H1 (cell line): Measurements from ENCODE around the gene PEX13. TPM values are rescaled to one million over a fixed set of nuclear protein-coding genes. Genes with fewer than 3 reads are reported as not detected.

Experiments used
- CTCF ChIA-PET: fragments of 300-600 bp; sonication (Branson Sonifier 250); formaldehyde crosslinking; loops from one replicate; lab custom pipeline; 2021; ENCODE audit not compliant: partially characterized antibody; lab: Charles Lee
- POLR2A ChIA-PET: fragments of 300-600 bp; sonication (Branson Sonifier 250); formaldehyde crosslinking; loops from one replicate; lab custom pipeline; 2021; ENCODE audit warnings: inconsistent platforms; ENCODE audit not compliant: partially characterized antibody; lab: Charles Lee
- DNase-seq, 2 experiments: peaks; one replicate each; pipeline versions ENCODE4 v3.0.0 to v3.0.0-alpha.2; 2010 to 2022; ENCODE audit warnings: low spot score in 2 of 2, low read depth in 1 of 2, mixed read lengths in 1 of 2
- FAIRE-seq: peaks from 2 replicates; lab custom pipeline; 2011; peaks lifted over from hg19 to GRCh38; lab: Jason Lieb, UNC
- H2AFZ ChIP-seq: 2 replicates; pipeline ENCODE4 v1.8.1; 2012; ENCODE audit warnings: low read length, inconsistent platforms
- H2AK5ac ChIP-seq: 2 replicates; pipeline ENCODE4 v1.6.1; 2013; ENCODE audit warnings: low read depth, low read length
- H2BK120ac ChIP-seq: replicated peaks from 2 replicates; pipeline ENCODE3; 2013; ENCODE audit warnings: low read depth, low read length, inconsistent platforms
- H2BK12ac ChIP-seq: 2 replicates; pipeline ENCODE4 v1.6.1; 2013; ENCODE audit warnings: low read depth, low read length
- H2BK15ac ChIP-seq: 2 replicates; pipeline ENCODE4 v1.6.1; 2013; ENCODE audit warnings: low read length
- H2BK20ac ChIP-seq: 2 replicates; pipeline ENCODE4 v1.6.1; 2013; ENCODE audit warnings: low read length
- H2BK5ac ChIP-seq: 2 replicates; pipeline ENCODE4 v1.6.1; 2013; ENCODE audit warnings: low read depth, low read length
- H3K14ac ChIP-seq: 2 replicates; pipeline ENCODE4 v1.6.1; 2013; ENCODE audit warnings: inconsistent platforms; ENCODE audit not compliant: insufficient read length
- H3K18ac ChIP-seq: 2 replicates; pipeline ENCODE4 v1.6.1; 2013; ENCODE audit warnings: low read length; ENCODE audit errors: extremely low read depth
- H3K23ac ChIP-seq: 2 replicates; pipeline ENCODE4 v1.6.1; 2013; ENCODE audit warnings: inconsistent platforms; ENCODE audit not compliant: insufficient read length
- H3K23me2 ChIP-seq: 2 replicates; pipeline ENCODE4 v1.6.1; 2013; ENCODE audit warnings: low read depth, low read length
- H3K27ac ChIP-seq: 2 replicates; pipeline ENCODE4 v1.6.1; 2011; ENCODE audit warnings: low read depth, low read length, inconsistent platforms
- H3K27me3 ChIP-seq, 4 experiments: replicated peaks in 1 of 4; 1 replicate in 1 of 4; 2 replicates in 3 of 4; pipeline versions ENCODE4 v1.6.1 to v1.8.1; 2011 to 2013; ENCODE audit warnings: low read length in 3 of 4, mild to moderate bottlenecking in 3 of 4, inconsistent platforms in 2 of 4, mixed read lengths in 2 of 4, moderate library complexity in 1 of 4; ENCODE audit not compliant: control insufficient read depth in 3 of 4, insufficient read depth in 3 of 4; ENCODE audit errors: extremely low read depth in 1 of 4
- H3K36me3 ChIP-seq, 4 experiments: 2 replicates each; pipeline versions ENCODE4 v1.6.1 to v1.8.1; 2011 to 2013; ENCODE audit warnings: mild to moderate bottlenecking in 4 of 4, low read length in 3 of 4, moderate library complexity in 2 of 4, control low read depth in 1 of 4, inconsistent platforms in 1 of 4; ENCODE audit not compliant: insufficient read depth in 4 of 4, control insufficient read depth in 2 of 4
- H3K4ac ChIP-seq: replicated peaks from 2 replicates; pipeline ENCODE3; 2013; ENCODE audit warnings: low read length, low read depth, mixed read lengths, inconsistent platforms; ENCODE audit not compliant: insufficient read length
- H3K4me1 ChIP-seq, 4 experiments: replicated peaks in 1 of 4; 1 replicate in 1 of 4; 2 replicates in 3 of 4; pipeline versions ENCODE4 v1.6.1 to v1.8.1; 2011 to 2013; ENCODE audit warnings: low read length in 3 of 4, inconsistent platforms in 2 of 4, mixed read lengths in 1 of 4; ENCODE audit not compliant: insufficient read depth in 4 of 4, control insufficient read depth in 3 of 4
- H3K4me2 ChIP-seq, 2 experiments: 2 replicates each; pipeline versions ENCODE4 v1.6.1 to v1.8.1; 2011 to 2013; ENCODE audit warnings: low read depth in 2 of 2, low read length in 2 of 2, control low read depth in 1 of 2, inconsistent platforms in 1 of 2, mild to moderate bottlenecking in 1 of 2; ENCODE audit not compliant: insufficient read depth in 1 of 2
- H3K4me3 ChIP-seq, 4 experiments: fragments of 200-600, 300-600 bp in 1 of 4; sonication (generic), shearing (Covaris generic), sonication (Bioruptor Twin) in 1 of 4; 2 replicates each; pipeline versions ENCODE4 v1.5.1 to v1.8.1; 2011 to 2016; ENCODE audit warnings: low read length in 4 of 4, low read depth in 3 of 4, control low read depth in 2 of 4, inconsistent platforms in 2 of 4, mild to moderate bottlenecking in 2 of 4, mixed read lengths in 1 of 4, moderate library complexity in 1 of 4; ENCODE audit not compliant: insufficient read depth in 2 of 4; ENCODE audit errors: extremely low read depth in 1 of 4
- H3K56ac ChIP-seq: replicated peaks from 2 replicates; pipeline ENCODE3; 2013; ENCODE audit warnings: low read depth, mild to moderate bottlenecking, mixed read lengths, low read length, inconsistent platforms; ENCODE audit not compliant: insufficient read length
- H3K79me1 ChIP-seq: 2 replicates; pipeline ENCODE4 v1.6.1; 2013; ENCODE audit warnings: low read depth, low read length, control low read depth
- H3K79me2 ChIP-seq, 2 experiments: 2 replicates each; pipeline versions ENCODE4 v1.6.1 to v1.8.1; 2012 to 2013; ENCODE audit warnings: low read length in 2 of 2, mild to moderate bottlenecking in 2 of 2, inconsistent platforms in 1 of 2; ENCODE audit not compliant: insufficient read depth in 2 of 2, control insufficient read depth in 1 of 2
- H3K9ac ChIP-seq, 4 experiments: replicated peaks in 1 of 4; 1 replicate in 1 of 4; 2 replicates in 3 of 4; pipeline versions ENCODE4 v1.6.1 to v1.8.1; 2011 to 2013; ENCODE audit warnings: low read depth in 3 of 4, low read length in 3 of 4, control low read depth in 2 of 4, mild to moderate bottlenecking in 2 of 4, moderate library complexity in 2 of 4, inconsistent platforms in 1 of 4; ENCODE audit errors: extremely low read depth in 1 of 4
- H3K9me3 ChIP-seq, 2 experiments: 2 replicates each; pipeline versions ENCODE4 v1.6.1 to v1.8.1; 2012 to 2013; ENCODE audit warnings: mild to moderate bottlenecking in 2 of 2, moderate library complexity in 2 of 2, control low read depth in 1 of 2, inconsistent platforms in 1 of 2, low read depth in 1 of 2, low read length in 1 of 2, mixed read lengths in 1 of 2; ENCODE audit not compliant: insufficient read depth in 2 of 2
- H4K20me1 ChIP-seq, 2 experiments: replicated peaks in 1 of 2; 2 replicates each; pipeline versions ENCODE3 to v1.8.1; 2011 to 2013; ENCODE audit warnings: inconsistent platforms in 2 of 2, low read length in 2 of 2, mild to moderate bottlenecking in 1 of 2; ENCODE audit not compliant: insufficient read depth in 2 of 2, control insufficient read depth in 1 of 2
- H4K5ac ChIP-seq: 2 replicates; pipeline ENCODE4 v1.6.1; 2013; ENCODE audit warnings: low read length, low read depth, mixed read lengths, inconsistent platforms; ENCODE audit not compliant: insufficient read length
- H4K8ac ChIP-seq: 2 replicates; pipeline ENCODE4 v1.8.0; 2013; ENCODE audit warnings: mild to moderate bottlenecking, moderate library complexity, low read length, inconsistent platforms; ENCODE audit not compliant: insufficient read depth; ENCODE audit errors: extremely low read depth
- H4K91ac ChIP-seq: replicated peaks from 2 replicates; pipeline ENCODE3; 2013; ENCODE audit warnings: low read length, mixed read lengths, inconsistent platforms; ENCODE audit not compliant: insufficient read length
- CBX5 ChIP-seq: fragments of 300-800, 300-1000 bp; sonication (generic); IDR thresholded peaks from 2 replicates; pipeline ENCODE4 v1.7.1; 2016; ENCODE audit warnings: antibody characterized with exemption, low read length, low read depth
- CBX8 ChIP-seq: fragments of 300-800, 300-1000 bp; sonication (generic); IDR thresholded peaks from 2 replicates; pipeline ENCODE4 v1.7.1; 2016; ENCODE audit warnings: low read depth, low read length, borderline replicate concordance
- CHD2 ChIP-seq: IDR thresholded peaks from 2 replicates; pipeline ENCODE4 v1.6.1; 2012; ENCODE audit warnings: low read length, improper control_type of control experiment
- GTF2F1 ChIP-seq: IDR thresholded peaks from 2 replicates; pipeline ENCODE4 v1.6.1; 2012; ENCODE audit warnings: low read depth, low read length, improper control_type of control experiment, borderline replicate concordance
- JUND ChIP-seq: IDR thresholded peaks from 2 replicates; pipeline ENCODE4 v1.6.1; 2011; ENCODE audit warnings: mild to moderate bottlenecking, improper control_type of control experiment, low read length
- KDM1A ChIP-seq: fragments of 200-600, 300-600 bp; sonication (generic); IDR thresholded peaks from 2 replicates; pipeline ENCODE4 v1.7.1; 2016; ENCODE audit warnings: mild to moderate bottlenecking, low read length, borderline replicate concordance
- MAFK ChIP-seq: IDR thresholded peaks from 2 replicates; pipeline ENCODE4 v1.6.1; 2012; ENCODE audit warnings: low read depth, mild to moderate bottlenecking, improper control_type of control experiment, low read length
- NANOG ChIP-seq: IDR thresholded peaks from 2 replicates; pipeline ENCODE4 v1.6.1; 2011; ENCODE audit warnings: low read length, low read depth, mild to moderate bottlenecking, inconsistent platforms; ENCODE audit not compliant: insufficient read depth, poor library complexity, severe bottlenecking
- POLR2A ChIP-seq, 2 experiments: IDR thresholded peaks; 1 replicate in 1 of 2; 2 replicates in 1 of 2; pipeline ENCODE4 v1.6.1; 2011; ENCODE audit warnings: low read depth in 2 of 2, low read length in 2 of 2, mild to moderate bottlenecking in 2 of 2; ENCODE audit errors: control extremely low read depth in 1 of 2
- RAD21 ChIP-seq, 2 experiments: IDR thresholded peaks in 1 of 2; conservative IDR thresholded peaks in 1 of 2; 2 replicates each; pipeline ENCODE4 v1.6.1; 2011; ENCODE audit warnings: low read depth in 2 of 2, low read length in 2 of 2, improper control_type of control experiment in 1 of 2, inconsistent platforms in 1 of 2, mild to moderate bottlenecking in 1 of 2, moderate library complexity in 1 of 2
- RBBP5 ChIP-seq: IDR thresholded peaks from 2 replicates; pipeline ENCODE4 v1.7.1; 2012; ENCODE audit warnings: low read depth, mild to moderate bottlenecking, inconsistent platforms, low read length, moderate library complexity, borderline replicate concordance
- SP4 ChIP-seq: IDR thresholded peaks from 2 replicates; pipeline ENCODE4 v1.6.1; 2012; ENCODE audit warnings: low read length, inconsistent platforms
- YY1 ChIP-seq: IDR thresholded peaks from 2 replicates; pipeline ENCODE4 v1.6.1; 2011; ENCODE audit warnings: low read depth, mild to moderate bottlenecking, low read length
- WGBS, 2 experiments: shearing (Covaris generic) in 1 of 2; methylation state at CpG; one replicate each; pipeline versions ENCODE4 v1.1.6 to v1.1.7; 2013 to 2015; ENCODE audit warnings: low lambda C conversion rate in 2 of 2, mixed read lengths in 2 of 2, inconsistent platforms in 1 of 2, low coverage in 1 of 2, missing lambda C conversion rate in 1 of 2; ENCODE audit not compliant: insufficient replicate concordance in 2 of 2, insufficient coverage in 1 of 2, insufficient read length in 1 of 2; ENCODE audit errors: extremely low coverage in 1 of 2, missing lambda C conversion rate in 1 of 2; 5-methylcytosine and 5-hydroxymethylcytosine counted together
- polyA plus RNA-seq, 7 experiments: library from polyadenylated mRNA; depleted of rRNA in 3 of 7; stranded (reverse) in 5 of 7; unstranded in 2 of 7; fragments of >200 nt in 5 of 7; fragments of 200-250 nt in 2 of 7; gene quantifications; 1 replicate in 5 of 7; 2 replicates in 1 of 7; 4 replicates in 1 of 7; pipeline versions ENCODE4 v1.2.1 to v1.2.3, GENCODE V29; 2011 to 2013; ENCODE audit warnings: missing spikeins in 2 of 7, mixed read lengths in 2 of 7
- total RNA-seq: library from RNA; stranded (reverse); fragmentation: NEBNext Ultra II Directional; extraction: Animal tissue kit (Norgen Biotek cat#: 25700); gene quantifications from 2 replicates; pipeline ENCODE4 v1.2.1, GENCODE V29; 2021

PEX13 gene
- total and polyA plus RNA-seq, 2 of the 8 experiments (the other 6 are each of a cell fraction or from before 2014, with no cell fraction given) = 16.8 to 22.3 TPM

- Histone ChIP-seq H3K23ac (no peak overlapping the region), H2BK120ac (no peak overlapping the region), H4K20me1 (no peaks in the 10 kb centered on the region), H3K27ac (no peak overlapping the region), H4K91ac (no peak overlapping the region), H4K5ac (no peak overlapping the region), H2AK5ac (no peak overlapping the region), H3K9ac (no peak overlapping the region), H3K79me1 (no peaks in the 10 kb centered on the region), H3K4me3 (no peak overlapping the region), H2BK5ac (no peak overlapping the region), H3K56ac (no peak overlapping the region), H2BK12ac (no peak overlapping the region), H2AFZ (no peak overlapping the region), H3K27me3 (no peaks in the 10 kb centered on the region), H4K8ac (no peak overlapping the region), H3K36me3 (peaks cover 0 to 32% (median 5%) of the 10 kb centered on the region in 4 experiments; a peak in 6 of 8 replicates), H2BK20ac (no peak overlapping the region), H3K79me2 (no peaks in the 10 kb centered on the region), H3K23me2 (no peaks in the 10 kb centered on the region), H3K4me2 (no peak overlapping the region), H3K4ac (no peak overlapping the region), H3K9me3 (no peaks in the 10 kb centered on the region), H3K4me1 (no peaks in the 10 kb centered on the region), H3K18ac (no peak overlapping the region), H3K14ac (no peak overlapping the region), H2BK15ac (no peak overlapping the region)
- DNase-seq (no peak), FAIRE-seq (no peak)
- ChIA-PET POLR2A (no interaction called here), CTCF (no interaction called here)
- 94% methylated on average over 1 of the region's 1 CpG; no CpG with 5 or more reads in 1 of the 2 experiments for WGBS, 2 experiments
- TF ChIP-seq POLR2A (IDR thresholded peaks at IDR 0.05; ENCODE audit: control extremely low read depth in 1 of 2, low read depth in 2 of 2, low read length in 2 of 2) = no peak
- TF ChIP-seq SP4 = no peak
- TF ChIP-seq RBBP5 = no peak
- TF ChIP-seq CBX8 = no peak
- no peak for TF ChIP-seq CBX5
- TF ChIP-seq GTF2F1 = no peak
- no peak for TF ChIP-seq CHD2
- TF ChIP-seq MAFK = no peak
- TF ChIP-seq YY1 = no peak
- no peak for TF ChIP-seq NANOG
- TF ChIP-seq RAD21 (IDR thresholded peaks at IDR 0.05 in 1 of 2, conservative IDR thresholded peaks at IDR 0.05 in 1 of 2; ENCODE audit: low read depth in 2 of 2, low read length in 2 of 2) = no peak
- TF ChIP-seq KDM1A = no peak
- no peak for TF ChIP-seq JUND
Measured at GRCh38 chr2:61074100-61074499, 56.6 kb downstream of the PEX13 start.
